H9 (cell line): ENCODE results near the gene VDAC2. TPM values are rescaled to one million over a fixed set of nuclear protein-coding genes. Genes with fewer than 3 reads are reported as not detected.

Source experiments
- DNase-seq: peaks from one replicate; pipeline ENCODE4 v3.0.0-alpha.2; 2017
- H2AFZ ChIP-seq: one replicate; pipeline ENCODE4 v1.6.1; 2013; ENCODE audit warnings: mild to moderate bottlenecking, low read length, control low read depth, moderate library complexity
- H2AK5ac ChIP-seq: 2 replicates; pipeline ENCODE4 v1.6.1; 2013; ENCODE audit warnings: low read length, control low read depth, mixed read lengths; ENCODE audit not compliant: insufficient read length
- H2BK120ac ChIP-seq: one replicate; pipeline ENCODE4 v1.6.1; 2013; ENCODE audit warnings: low read depth, mild to moderate bottlenecking, low read length, control low read depth, inconsistent platforms; ENCODE audit not compliant: poor library complexity, severe bottlenecking
- H2BK12ac ChIP-seq: 2 replicates; pipeline ENCODE4 v1.6.1; 2013; ENCODE audit warnings: low read length, control low read depth, mixed read lengths, low read depth; ENCODE audit not compliant: insufficient read length
- H2BK15ac ChIP-seq: 2 replicates; pipeline ENCODE4 v1.6.1; 2013; ENCODE audit warnings: low read depth, low read length, control low read depth
- H2BK20ac ChIP-seq: one replicate; pipeline ENCODE4 v1.6.1; 2013; ENCODE audit warnings: low read depth, mild to moderate bottlenecking, low read length, control low read depth, inconsistent platforms; ENCODE audit not compliant: poor library complexity, severe bottlenecking
- H2BK5ac ChIP-seq: 2 replicates; pipeline ENCODE4 v1.6.1; 2013; ENCODE audit warnings: low read length, control low read depth, mixed read lengths; ENCODE audit not compliant: insufficient read length
- H3K14ac ChIP-seq: 2 replicates; pipeline ENCODE4 v1.6.1; 2013; ENCODE audit warnings: low read length, control low read depth; ENCODE audit not compliant: insufficient read depth
- H3K18ac ChIP-seq: 2 replicates; pipeline ENCODE4 v1.6.1; 2013; ENCODE audit warnings: low read depth, mild to moderate bottlenecking, mixed read lengths, low read length, control low read depth; ENCODE audit not compliant: insufficient read length
- H3K23ac ChIP-seq: 2 replicates; pipeline ENCODE4 v1.6.1; 2013; ENCODE audit warnings: low read length, control low read depth, mixed read lengths, low read depth; ENCODE audit not compliant: insufficient read length
- H3K23me2 ChIP-seq: 2 replicates; pipeline ENCODE4 v1.6.1; 2013; ENCODE audit warnings: low read depth, mild to moderate bottlenecking, mixed read lengths, low read length, control low read depth; ENCODE audit not compliant: insufficient read length, poor library complexity, severe bottlenecking
- H3K27ac ChIP-seq: 2 replicates; pipeline ENCODE4 v1.5.1; 2013; ENCODE audit warnings: low read length, control low read depth, mixed read lengths, low read depth; ENCODE audit not compliant: insufficient read length
- H3K27me3 ChIP-seq: 2 replicates; pipeline ENCODE4 v1.6.1; 2013; ENCODE audit warnings: low read length, control low read depth, inconsistent platforms; ENCODE audit not compliant: insufficient read depth
- H3K4ac ChIP-seq: 2 replicates; pipeline ENCODE4 v1.6.1; 2013; ENCODE audit warnings: low read depth, mild to moderate bottlenecking, control low read depth, inconsistent platforms, low read length, moderate library complexity
- H3K4me1 ChIP-seq: 2 replicates; pipeline ENCODE4 v1.6.1; 2013; ENCODE audit warnings: low read length, control low read depth, inconsistent platforms; ENCODE audit not compliant: insufficient read depth
- H3K4me2 ChIP-seq: 2 replicates; pipeline ENCODE4 v1.6.1; 2013; ENCODE audit warnings: low read length, control low read depth, mixed read lengths; ENCODE audit not compliant: insufficient read length, insufficient read depth
- H3K56ac ChIP-seq: 2 replicates; pipeline ENCODE4 v1.6.1; 2013; ENCODE audit warnings: low read depth, mild to moderate bottlenecking, mixed read lengths, low read length, control low read depth; ENCODE audit not compliant: insufficient read length
- H3K79me1 ChIP-seq: 2 replicates; pipeline ENCODE4 v1.6.1; 2013; ENCODE audit warnings: low read depth, mild to moderate bottlenecking, moderate library complexity, low read length, control low read depth, inconsistent platforms; ENCODE audit not compliant: insufficient read depth, poor library complexity, severe bottlenecking
- H3K79me2 ChIP-seq: 2 replicates; pipeline ENCODE4 v1.6.1; 2013; ENCODE audit warnings: low read length, control low read depth, inconsistent platforms; ENCODE audit not compliant: insufficient read depth
- H3K9ac ChIP-seq: 2 replicates; pipeline ENCODE4 v1.6.1; 2013; ENCODE audit warnings: low read length, control low read depth, mixed read lengths; ENCODE audit not compliant: insufficient read length; ENCODE audit errors: extremely low read depth
- H3K9me3 ChIP-seq: one replicate; pipeline ENCODE4 v1.6.1; 2013; ENCODE audit warnings: low read depth, low read length, inconsistent platforms; ENCODE audit not compliant: control insufficient read depth
- H3T11ph ChIP-seq: one replicate; pipeline ENCODE4 v1.6.1; 2013; ENCODE audit warnings: mild to moderate bottlenecking, low read length, control low read depth, inconsistent platforms
- H4K20me1 ChIP-seq: one replicate; pipeline ENCODE4 v1.6.1; 2013; ENCODE audit not compliant: control insufficient read depth, insufficient read length, insufficient read depth
- H4K5ac ChIP-seq: 2 replicates; pipeline ENCODE4 v1.6.1; 2013; ENCODE audit warnings: low read depth, mild to moderate bottlenecking, mixed read lengths, low read length, control low read depth; ENCODE audit not compliant: insufficient read length
- H4K8ac ChIP-seq: replicated peaks from 2 replicates; pipeline ENCODE4 v1.6.1; 2013; ENCODE audit warnings: low read length, control low read depth, mixed read lengths, low read depth; ENCODE audit not compliant: insufficient read length
- H4K91ac ChIP-seq: 2 replicates; pipeline ENCODE4 v1.6.1; 2013; ENCODE audit warnings: low read depth, mild to moderate bottlenecking, moderate library complexity, mixed read lengths, low read length, control low read depth; ENCODE audit not compliant: insufficient read length
- H3K27ac Mint-ChIP-seq, 3 experiments: 2 replicates in 2 of 3; 3 replicates in 1 of 3; pipeline ENCODE4 v1.8.0; 2020 to 2021; ENCODE audit warnings: mixed read lengths in 3 of 3, mild to moderate bottlenecking in 1 of 3, moderate library complexity in 1 of 3
- H3K27me3 Mint-ChIP-seq: 2 replicates; pipeline ENCODE4 v1.8.0; 2021; ENCODE audit warnings: low read depth, mild to moderate bottlenecking, moderate library complexity, mixed read lengths
- H3K36me3 Mint-ChIP-seq, 3 experiments: 2 replicates in 2 of 3; 3 replicates in 1 of 3; pipeline ENCODE4 v1.8.0; 2020 to 2021; ENCODE audit warnings: low read depth in 3 of 3, mixed read lengths in 3 of 3; ENCODE audit not compliant: insufficient read depth in 1 of 3
- H3K4me1 Mint-ChIP-seq, 2 experiments: 2 replicates each; pipeline ENCODE4 v1.8.0; 2020; ENCODE audit warnings: mixed read lengths in 2 of 2
- H3K4me3 Mint-ChIP-seq, 2 experiments: 2 replicates in 1 of 2; 3 replicates in 1 of 2; pipeline ENCODE4 v1.8.0; 2020 to 2021; ENCODE audit warnings: mild to moderate bottlenecking in 2 of 2, mixed read lengths in 2 of 2, moderate library complexity in 1 of 2
- H3K9me3 Mint-ChIP-seq, 2 experiments: 2 replicates in 1 of 2; 3 replicates in 1 of 2; pipeline ENCODE4 v1.8.0; 2020; ENCODE audit warnings: mild to moderate bottlenecking in 2 of 2, mixed read lengths in 2 of 2, moderate library complexity in 1 of 2
- WGBS: extraction: QIAGEN DNeasy Blood & Tissue Kit; methylation state at CpG from one replicate; pipeline ENCODE4 v1.1.7; 2013; ENCODE audit warnings: missing lambda C conversion rate, low lambda C conversion rate, mixed read lengths; ENCODE audit not compliant: insufficient read length; ENCODE audit errors: extremely low coverage; 5-methylcytosine and 5-hydroxymethylcytosine counted together
- total RNA-seq: library from RNA; stranded (reverse); gene quantifications from 2 replicates; pipeline ENCODE4 v1.2.1, GENCODE V29; 2021
- TF ChIP-seq, protein P1 (sequence below): fragments of 200-600 bp; sonication (generic); conservative IDR thresholded peaks from 3 replicates; pipeline ENCODE4 v1.8.0; 2021; ENCODE audit warnings: antibody characterized with exemption, mild to moderate bottlenecking

Gene VDAC2
- total RNA-seq, 1 experiment from 2014 or later, result 271 TPM

DNA sequence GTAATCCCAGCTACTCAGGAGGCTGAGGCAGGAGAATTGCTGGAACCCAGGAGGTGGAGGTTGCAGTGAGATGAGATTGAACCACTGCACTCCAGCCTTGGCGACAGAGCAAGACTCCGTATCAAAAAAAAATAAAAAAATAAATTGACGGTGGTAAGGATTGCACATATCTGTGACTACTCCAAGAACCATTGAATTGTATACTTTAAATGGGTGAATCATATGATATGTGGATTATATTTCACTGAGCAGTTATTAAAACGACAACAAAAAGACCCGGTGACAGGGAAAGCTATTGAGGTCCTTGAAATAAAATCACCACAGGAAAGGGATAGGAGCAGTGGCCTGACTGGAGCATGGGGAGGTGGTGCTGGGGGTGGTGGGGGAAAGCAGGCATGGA lies 56.3 kb downstream of the VDAC2 start:
- no peak overlapping the region for H3K27ac ChIP-seq
- H2AFZ ChIP-seq, result no peak overlapping the region
- no peaks in the 10 kb centered on the region for H3K9me3 ChIP-seq
- H3K4me1 Mint-ChIP-seq, result peaks cover 2 to 4% of the 10 kb centered on the region in 2 experiments
- no peak overlapping the region for H3K4ac ChIP-seq
- no peak overlapping the region for H3K23ac ChIP-seq
- H2BK5ac ChIP-seq, result no peak overlapping the region
- H3K4me1 ChIP-seq, result no peaks in the 10 kb centered on the region
- H2BK20ac ChIP-seq, result no peak overlapping the region
- H3K18ac ChIP-seq, result no peak overlapping the region
- no peaks in the 10 kb centered on the region for H4K20me1 ChIP-seq
- no peak overlapping the region for H3K14ac ChIP-seq
- no peak overlapping the region for H4K8ac ChIP-seq
- no peak overlapping the region for H3K56ac ChIP-seq
- DNase-seq, result no peak
- no peak overlapping the region for H3K9ac ChIP-seq
- H3K4me2 ChIP-seq, result no peak overlapping the region
- TF ChIP-seq, protein P1, sequence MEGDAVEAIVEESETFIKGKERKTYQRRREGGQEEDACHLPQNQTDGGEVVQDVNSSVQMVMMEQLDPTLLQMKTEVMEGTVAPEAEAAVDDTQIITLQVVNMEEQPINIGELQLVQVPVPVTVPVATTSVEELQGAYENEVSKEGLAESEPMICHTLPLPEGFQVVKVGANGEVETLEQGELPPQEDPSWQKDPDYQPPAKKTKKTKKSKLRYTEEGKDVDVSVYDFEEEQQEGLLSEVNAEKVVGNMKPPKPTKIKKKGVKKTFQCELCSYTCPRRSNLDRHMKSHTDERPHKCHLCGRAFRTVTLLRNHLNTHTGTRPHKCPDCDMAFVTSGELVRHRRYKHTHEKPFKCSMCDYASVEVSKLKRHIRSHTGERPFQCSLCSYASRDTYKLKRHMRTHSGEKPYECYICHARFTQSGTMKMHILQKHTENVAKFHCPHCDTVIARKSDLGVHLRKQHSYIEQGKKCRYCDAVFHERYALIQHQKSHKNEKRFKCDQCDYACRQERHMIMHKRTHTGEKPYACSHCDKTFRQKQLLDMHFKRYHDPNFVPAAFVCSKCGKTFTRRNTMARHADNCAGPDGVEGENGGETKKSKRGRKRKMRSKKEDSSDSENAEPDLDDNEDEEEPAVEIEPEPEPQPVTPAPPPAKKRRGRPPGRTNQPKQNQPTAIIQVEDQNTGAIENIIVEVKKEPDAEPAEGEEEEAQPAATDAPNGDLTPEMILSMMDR, result no peak
- H3K27me3 ChIP-seq, result no peaks in the 10 kb centered on the region
- no peak overlapping the region for H3T11ph ChIP-seq
- H3K4me3 Mint-ChIP-seq, result no peak overlapping the region
- H3K79me2 ChIP-seq, result no peaks in the 10 kb centered on the region
- no peaks in the 10 kb centered on the region for H3K79me1 ChIP-seq
- no peaks in the 10 kb centered on the region for H3K23me2 ChIP-seq
- no peak overlapping the region for H2BK120ac ChIP-seq
- no peaks in the 10 kb centered on the region for H3K9me3 Mint-ChIP-seq
- H2BK12ac ChIP-seq, result no peak overlapping the region
- no peaks in the 10 kb centered on the region; a peak in 1 of 7 replicates for H3K36me3 Mint-ChIP-seq
- H2BK15ac ChIP-seq, result no peak overlapping the region
- no peak overlapping the region for H3K27ac Mint-ChIP-seq
- WGBS, result no CpG with 5 or more reads among the region's 5 CpGs
- H4K5ac ChIP-seq, result no peak overlapping the region
- H4K91ac ChIP-seq, result no peak overlapping the region
- no peak overlapping the region for H2AK5ac ChIP-seq
- no peaks in the 10 kb centered on the region for H3K27me3 Mint-ChIP-seq
